ENCODE measurements around the gene MID1. TPM values are rescaled to one million over a fixed set of nuclear protein-coding genes. Genes with fewer than 3 reads are reported as not detected.

Gene MID1
- total RNA-seq, 2 donors from 2014 or later: 38.3 to 44.9 TPM

GRCh38 chrX:10636337-10636736 lies 16.0 kb upstream of the MID1 start:
- intact Hi-C loops (cut with DNase I): loop anchor here (2.0 to 10.0 kb wide), 2 partner anchors 446 to 468 kb away; no protein-coding TSS in a partner anchor
- H3K9me3 ChIP-seq: no peaks in the 10 kb centered on the region
- no peaks in the 10 kb centered on the region for H3K36me3 ChIP-seq
- H3K9ac ChIP-seq (ENCODE audit: low read depth in 2 of 2, low read length in 2 of 2): no peak overlapping the region
- no peaks in the 10 kb centered on the region for H3K27me3 ChIP-seq
- TF ChIP-seq CTCF (IDR thresholded peaks at IDR 0.05): peak; percentile 22
- no peaks in the 10 kb centered on the region for H3K4me1 ChIP-seq
- DNase-seq: peak; percentile 25
- no peak overlapping the region for H3K27ac ChIP-seq
- H3K4me3 ChIP-seq: no peak overlapping the region

GRCh38 chrX:10634392-10635161 lies 14.2 kb upstream of the MID1 start:
- Histone ChIP-seq H3K36me3 (no peaks in the 10 kb centered on the region), H3K4me1 (no peaks in the 10 kb centered on the region), H3K9ac (ENCODE audit: low read depth in 2 of 2, low read length in 2 of 2) (no peak overlapping the region), H3K9me3 (no peaks in the 10 kb centered on the region), H3K27ac (no peak overlapping the region), H3K27me3 (no peaks in the 10 kb centered on the region), H3K4me3 (no peak overlapping the region)
- no peak for TF ChIP-seq CTCF (IDR thresholded peaks at IDR 0.05)
- intact Hi-C loops (cut with DNase I): loop anchor here (10.0 kb wide), 1 partner anchor 470 kb away; no protein-coding TSS in a partner anchor
- DNase-seq: no peak

GRCh38 chrX:10633722-10634121 lies 13.3 kb upstream of the MID1 start:
- intact Hi-C loops (cut with DNase I): loop anchor here (10.0 kb wide), 1 partner anchor 471 kb away; no protein-coding TSS in a partner anchor
- DNase-seq: no peak
- no peaks in the 10 kb centered on the region for H3K4me1 ChIP-seq
- no peak overlapping the region for H3K9ac ChIP-seq (ENCODE audit: low read depth in 2 of 2, low read length in 2 of 2)
- H3K9me3 ChIP-seq: no peaks in the 10 kb centered on the region
- no peaks in the 10 kb centered on the region for H3K36me3 ChIP-seq
- no peak for TF ChIP-seq CTCF (IDR thresholded peaks at IDR 0.05)
- H3K27me3 ChIP-seq: no peaks in the 10 kb centered on the region
- no peak overlapping the region for H3K27ac ChIP-seq
- H3K4me3 ChIP-seq: no peak overlapping the region

GRCh38 chrX:10631416-10632145 lies 11.2 kb upstream of the MID1 start:
- no peak for TF ChIP-seq CTCF (IDR thresholded peaks at IDR 0.05)
- H3K9me3 ChIP-seq: no peaks in the 10 kb centered on the region
- intact Hi-C loops (cut with DNase I): loop anchor here (10.0 kb wide), 1 partner anchor 473 kb away; no protein-coding TSS in a partner anchor
- H3K27ac ChIP-seq: no peak overlapping the region
- no peak overlapping the region for H3K9ac ChIP-seq (ENCODE audit: low read depth in 2 of 2, low read length in 2 of 2)
- H3K36me3 ChIP-seq: no peaks in the 10 kb centered on the region
- no peak for DNase-seq
- no peaks in the 10 kb centered on the region for H3K27me3 ChIP-seq
- no peak overlapping the region for H3K4me3 ChIP-seq
- H3K4me1 ChIP-seq: no peaks in the 10 kb centered on the region

- no peak for TF ChIP-seq CTCF (IDR thresholded peaks at IDR 0.05)
- Histone ChIP-seq H3K4me3 (no peak overlapping the region), H3K9ac (ENCODE audit: low read depth in 2 of 2, low read length in 2 of 2) (no peak overlapping the region), H3K9me3 (no peaks in the 10 kb centered on the region), H3K36me3 (no peaks in the 10 kb centered on the region), H3K27ac (no peak overlapping the region), H3K27me3 (no peaks in the 10 kb centered on the region), H3K4me1 (no peaks in the 10 kb centered on the region)
- no peak for DNase-seq
- intact Hi-C loops (cut with DNase I): loop anchor here (10.0 kb wide), 1 partner anchor 474 kb away; no protein-coding TSS in a partner anchor
These were observed 9.9 kb upstream of the MID1 start for GRCh38 chrX:10630320-10630719.

Data from colonic mucosa (tissue), 4 donors.